Ramos (cell line): Measurements from ENCODE around the gene CDH13.

Source experiments
- in situ Hi-C: fragments of 300-500 bp; cut with MboI; formaldehyde crosslinking; loops from one replicate; pipeline ENCODE4 v1.14.3; 2022; ENCODE audit warnings: low sequenced_read_pairs; ENCODE audit not compliant: unreplicated experiment

The CDH13 gene

DNA sequence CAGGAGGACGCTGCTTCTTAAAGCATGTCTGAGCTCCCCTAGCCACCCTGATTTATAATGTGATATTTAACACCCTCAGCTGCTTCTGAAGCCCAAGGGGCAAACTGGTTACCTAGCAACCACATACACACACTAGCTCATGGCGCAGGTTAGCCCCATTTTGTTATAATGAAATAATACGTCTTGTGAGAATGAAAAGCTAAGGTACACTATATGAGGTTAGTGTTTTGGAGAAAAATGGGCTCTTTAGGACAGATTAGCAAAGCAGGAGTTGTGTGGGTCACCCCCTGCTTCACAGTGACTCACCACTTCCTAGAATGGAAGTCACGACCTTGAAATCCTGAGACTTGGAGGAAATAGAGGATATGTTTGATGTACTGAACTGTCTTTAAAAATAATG, 776.2 kb downstream of the CDH13 start:
- in situ Hi-C loops = no loop called here

- in situ Hi-C loops = no loop called here
These were observed 777.0 kb downstream of the CDH13 start for GRCh38 chr16:83403761-83404160.

DNA sequence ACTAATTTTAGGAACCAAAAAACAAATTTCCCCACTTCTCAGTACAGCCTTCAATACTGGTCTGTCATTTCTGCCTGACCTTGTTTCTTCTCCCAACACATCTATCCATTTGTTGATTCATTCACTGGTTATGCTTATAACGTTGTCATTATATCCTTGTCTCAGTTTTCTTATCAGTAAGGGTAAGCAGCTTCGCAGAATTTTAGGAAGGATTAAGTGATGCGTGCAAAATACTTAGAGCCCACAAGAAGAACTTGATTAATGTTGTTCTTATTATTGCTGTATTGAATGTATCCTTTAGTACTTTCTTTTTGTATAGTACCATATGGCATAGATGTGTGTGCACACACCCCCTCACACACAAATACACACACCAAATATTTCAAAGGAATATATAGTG, 777.5 kb downstream of the CDH13 start:
- in situ Hi-C loops = no loop called here

DNA sequence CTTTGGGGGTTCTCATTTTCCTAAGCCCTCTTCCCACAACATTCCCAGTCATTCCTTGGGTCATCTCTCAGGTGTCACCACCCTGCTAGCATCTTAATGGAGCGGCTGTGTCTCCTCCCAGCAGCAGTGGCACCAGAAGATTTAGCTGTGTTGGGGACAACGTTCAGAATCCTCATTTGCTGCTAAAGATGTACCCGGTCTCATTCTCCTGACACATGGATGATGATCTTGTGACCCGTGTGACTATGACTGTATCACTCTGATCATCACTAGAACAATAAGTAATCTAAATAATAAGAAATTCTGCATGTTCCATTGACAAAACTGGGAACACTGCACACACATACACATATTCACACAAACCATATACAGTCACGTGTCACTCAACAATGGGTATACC, 781.2 kb downstream of the CDH13 start:
- in situ Hi-C loops = no loop called here

DNA sequence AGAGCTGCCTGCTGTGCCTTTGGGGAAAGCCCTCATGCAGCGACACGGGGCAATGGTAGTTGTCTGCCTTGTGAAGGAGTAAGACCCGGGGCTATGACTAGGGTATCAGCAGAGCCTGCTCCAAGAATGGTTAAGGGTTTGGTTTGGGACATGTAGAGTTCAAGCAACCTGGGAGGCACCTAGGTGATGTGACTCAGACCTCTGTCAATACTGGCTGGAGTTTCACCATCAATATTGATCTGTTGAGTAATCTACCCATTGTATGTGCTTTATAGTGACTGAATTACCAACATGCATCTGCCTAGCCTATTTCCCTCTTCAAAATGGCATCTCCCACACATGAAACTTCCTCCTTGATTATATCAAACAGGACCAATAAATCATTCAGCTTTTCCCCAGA, 782.6 kb downstream of the CDH13 start:
- in situ Hi-C loops = no loop called here

DNA sequence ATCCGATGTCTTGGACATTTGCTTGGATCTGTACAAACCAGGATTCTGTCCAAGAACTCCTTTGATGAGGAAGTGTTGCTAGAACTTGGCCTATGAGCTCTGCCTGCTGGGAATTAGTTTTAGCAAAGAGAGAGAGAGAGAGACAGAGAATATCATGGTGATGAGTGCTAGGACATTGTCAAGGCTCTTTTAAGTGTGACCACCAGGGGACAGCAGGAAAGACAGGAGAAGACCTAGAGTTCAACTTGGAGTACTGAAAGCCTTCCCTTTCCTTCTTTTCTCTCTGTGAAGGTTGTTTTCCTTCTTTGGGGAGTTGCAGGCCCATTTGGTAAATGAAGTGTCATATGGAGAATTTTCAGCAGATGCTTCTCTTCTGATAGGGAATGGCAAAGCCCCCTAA, 791.8 kb downstream of the CDH13 start:
- in situ Hi-C loops = no loop called here

DNA sequence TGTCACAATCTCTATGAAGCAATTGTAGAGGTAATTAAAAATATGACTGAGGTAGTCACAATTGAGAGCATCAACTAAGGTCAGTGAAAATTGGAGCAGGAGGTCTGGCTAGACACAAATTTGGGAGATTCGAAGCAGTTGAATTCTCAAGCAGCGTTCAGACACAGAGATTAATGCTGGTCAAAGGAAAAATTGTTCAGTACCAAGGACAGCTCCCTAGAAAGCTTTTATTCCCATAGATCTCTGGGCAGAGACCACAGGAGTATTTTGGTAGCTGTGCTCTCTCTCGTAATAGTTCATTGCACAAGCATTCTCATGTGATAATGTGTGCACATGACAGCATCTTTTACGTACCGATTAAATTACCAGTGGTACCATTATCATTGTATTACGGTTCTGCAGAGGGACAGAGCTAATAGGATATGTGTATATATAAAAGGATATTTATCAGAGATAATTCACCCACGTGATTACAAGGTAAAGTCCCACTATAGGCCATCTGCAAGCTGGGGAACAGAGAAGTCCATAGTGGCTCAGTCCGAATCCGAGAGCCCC, 793.5 kb downstream of the CDH13 start:
- in situ Hi-C loops = no loop called here

GRCh38 chr16:83433201-83433600, 806.4 kb downstream of the CDH13 start:
- in situ Hi-C loops = no loop called here

GRCh38 chr16:83437036-83437435, 810.3 kb downstream of the CDH13 start:
- in situ Hi-C loops = no loop called here

DNA sequence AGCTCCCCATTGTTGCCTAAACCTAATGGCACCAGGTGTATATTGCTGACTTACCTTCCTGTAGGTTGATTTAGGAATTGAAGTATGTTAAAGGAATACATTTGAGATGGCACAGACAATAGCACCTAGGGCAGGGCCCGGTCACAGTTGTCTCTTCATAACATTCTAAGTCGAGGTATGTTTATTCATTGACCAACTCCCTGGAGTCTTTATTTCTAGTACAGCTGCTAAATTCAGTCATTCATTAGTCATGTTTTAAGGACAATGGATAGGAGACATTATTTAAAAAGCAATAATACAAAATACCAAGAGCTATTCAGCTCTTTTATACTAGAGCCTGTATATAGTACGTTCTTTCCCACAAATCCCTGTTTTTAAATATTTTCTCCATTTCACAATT, 811.6 kb downstream of the CDH13 start:
- in situ Hi-C loops = no loop called here

- in situ Hi-C loops = no loop called here
These were observed 812.6 kb downstream of the CDH13 start for GRCh38 chr16:83439412-83439811.

DNA sequence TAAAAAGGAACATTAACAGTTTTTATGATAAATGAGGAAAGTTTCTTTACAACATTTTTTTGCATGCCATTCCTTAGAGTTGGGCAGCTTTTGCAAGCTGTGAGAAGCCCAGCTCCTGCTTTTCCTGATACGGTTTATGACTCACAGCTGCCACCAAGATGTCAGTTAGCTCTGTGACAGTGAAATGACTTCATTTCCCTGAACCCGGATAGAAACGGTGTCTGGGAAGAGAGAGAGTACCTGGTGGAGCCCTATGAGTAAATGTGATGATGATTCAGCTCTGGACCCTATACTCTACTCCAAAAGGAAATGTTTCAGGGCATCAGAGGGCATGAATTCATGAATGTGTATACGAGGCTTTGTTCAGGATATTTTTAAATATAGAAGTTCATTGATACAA, 814.7 kb downstream of the CDH13 start:
- in situ Hi-C loops = no loop called here

DNA sequence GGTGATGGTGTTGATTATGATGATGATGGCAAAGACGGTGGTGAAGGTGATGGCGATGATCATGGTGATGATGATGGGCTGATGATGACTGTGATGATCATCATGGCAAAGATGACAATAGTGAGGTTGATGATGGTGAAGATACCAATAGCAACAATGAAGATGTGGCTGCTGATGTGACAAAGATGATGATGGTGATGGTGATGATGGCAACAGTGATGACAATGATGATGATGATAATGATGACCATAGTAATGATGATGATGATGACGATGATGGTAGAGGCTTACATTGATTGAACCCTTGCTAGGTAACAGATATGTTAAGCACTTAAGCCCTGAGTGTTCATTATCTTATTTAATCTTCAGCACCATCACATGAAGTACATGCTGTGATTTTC, 817.2 kb downstream of the CDH13 start:
- in situ Hi-C loops = no loop called here

GRCh38 chr16:83447560-83447959, 820.8 kb downstream of the CDH13 start:
- in situ Hi-C loops = no loop called here

- in situ Hi-C loops = loop anchor here (10.0 kb wide), 1 partner anchor 55 kb away; no protein-coding TSS in a partner anchor
These were observed 823.1 kb downstream of the CDH13 start for GRCh38 chr16:83449861-83450260.

- in situ Hi-C loops = loop anchor here (10.0 kb wide), 1 partner anchor 59 kb away; no protein-coding TSS in a partner anchor
These were observed 827.2 kb downstream of the CDH13 start for GRCh38 chr16:83453977-83454376.

GRCh38 chr16:83455716-83456115, 828.9 kb downstream of the CDH13 start:
- in situ Hi-C loops = loop anchor here (10.0 kb wide), 1 partner anchor 61 kb away; no protein-coding TSS in a partner anchor

- in situ Hi-C loops = loop anchor here (10.0 kb wide), 1 partner anchor 62 kb away; no protein-coding TSS in a partner anchor
These were observed 830.2 kb downstream of the CDH13 start for GRCh38 chr16:83456934-83457333.

DNA sequence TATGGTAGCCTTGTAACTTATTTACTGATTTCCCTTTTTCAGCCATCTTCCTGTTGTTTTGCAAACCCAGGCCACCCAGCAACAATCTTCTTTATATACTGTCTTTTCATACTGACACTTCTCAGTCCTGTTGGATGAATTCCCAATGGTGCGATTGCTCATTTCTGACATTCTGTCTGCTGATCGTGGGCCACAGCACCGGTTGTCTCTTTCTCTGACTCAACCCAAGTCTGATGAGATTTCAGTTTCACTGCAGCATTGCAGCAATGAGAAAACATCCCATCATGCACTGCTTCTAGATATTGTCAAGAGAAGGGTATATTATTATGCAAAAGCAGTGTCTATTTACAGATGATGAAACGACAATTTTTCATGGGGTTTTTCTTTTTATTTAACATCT, 831.8 kb downstream of the CDH13 start:
- in situ Hi-C loops = loop anchor here (10.0 kb wide), 1 partner anchor 64 kb away; no protein-coding TSS in a partner anchor

DNA sequence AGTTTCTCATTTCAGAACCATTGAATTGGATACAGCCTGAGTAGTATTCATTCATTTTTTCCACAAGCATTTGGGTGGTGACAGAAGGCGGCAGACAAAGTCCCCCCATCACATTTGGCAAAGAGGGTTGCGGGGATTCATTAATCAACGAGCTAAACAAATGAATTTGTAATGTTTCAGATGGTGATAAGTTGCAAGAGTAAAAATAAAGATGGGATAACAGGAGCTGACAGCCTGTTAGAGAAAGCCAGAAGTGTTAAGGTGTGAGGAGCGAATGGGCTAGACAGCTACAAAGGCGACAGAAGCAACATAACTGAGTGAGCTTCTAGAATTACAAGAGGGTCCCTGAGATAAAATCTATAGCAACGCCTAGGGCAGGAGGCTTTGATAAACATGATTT, 838.2 kb downstream of the CDH13 start:
- in situ Hi-C loops = no loop called here

DNA sequence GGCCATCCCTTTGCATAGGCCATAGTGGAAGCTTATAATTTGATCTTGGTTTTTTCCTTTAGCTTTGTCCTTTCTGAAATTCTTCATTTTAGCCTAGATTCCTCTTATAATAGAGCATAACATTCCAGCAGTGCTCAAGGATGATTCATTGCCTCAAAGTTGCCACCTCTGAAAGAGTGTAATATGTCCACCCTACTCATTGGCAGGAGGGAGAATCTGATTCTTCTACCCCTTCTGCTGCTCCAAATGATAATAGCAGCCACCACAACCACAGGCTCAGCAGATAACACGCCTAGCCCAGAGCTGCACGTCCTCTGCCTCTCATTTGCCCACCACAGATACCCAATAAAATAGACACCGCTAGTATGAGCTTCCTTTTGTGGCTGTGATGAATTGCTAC, 843.6 kb downstream of the CDH13 start:
- in situ Hi-C loops = no loop called here

- in situ Hi-C loops = no loop called here
These were observed 846.2 kb downstream of the CDH13 start for GRCh38 chr16:83472776-83473501.
